IMR-90 (cell line): ENCODE measurements around the gene A1CF. TPM values are rescaled to one million over a fixed set of nuclear protein-coding genes. Genes with fewer than 3 reads are reported as not detected.

Experiments
- ATAC-seq: fragments of 200-7000 bp; cut with Tn5 transposase; 2 replicates; pipeline ENCODE4 v1.9.1; 2020; ENCODE audit warnings: low read depth, mild to moderate bottlenecking, moderate library complexity
- BruUV-seq: library from RNA; stranded (reverse); fragments of 400-500 nt; replicated peaks from 2 replicates; lab custom pipeline; 2021; lab: Mats Ljungman, UMichigan
- CTCF ChIA-PET: fragments of 300-600 bp; formaldehyde crosslinking; extraction: SDS; loops from one replicate; lab custom pipeline; 2021; ENCODE audit warnings: antibody characterized with exemption; lab: Yijun Ruan, JAX
- POLR2A ChIA-PET: fragments of 300-600 bp; sonication (Branson Sonifier 250); formaldehyde crosslinking; loops from one replicate; lab custom pipeline; 2022; ENCODE audit warnings: antibody characterized with exemption; ENCODE audit not compliant: unreplicated experiment; lab: Charles Lee
- DNase-seq: peaks from one replicate; pipeline ENCODE4 v3.0.0; 2013
- H2AFZ ChIP-seq: replicated peaks from 2 replicates; pipeline ENCODE3; 2013; ENCODE audit warnings: low read length, mild to moderate bottlenecking; ENCODE audit not compliant: poor library complexity
- H2AK5ac ChIP-seq: 2 replicates; pipeline ENCODE4 v1.6.1; 2013; ENCODE audit warnings: low read depth, low read length, inconsistent platforms
- H2AK9ac ChIP-seq: replicated peaks from 2 replicates; pipeline ENCODE3; 2013; ENCODE audit warnings: mild to moderate bottlenecking, low read depth, low read length, moderate library complexity; ENCODE audit not compliant: poor library complexity
- H2BK120ac ChIP-seq: 2 replicates; pipeline ENCODE4 v1.6.1; 2013; ENCODE audit warnings: low read depth, low read length, inconsistent platforms
- H2BK15ac ChIP-seq: 3 replicates; pipeline ENCODE4 v1.6.1; 2013; ENCODE audit warnings: low read depth, low read length, inconsistent platforms
- H2BK20ac ChIP-seq: 2 replicates; pipeline ENCODE4 v1.6.1; 2013; ENCODE audit warnings: low read depth, mild to moderate bottlenecking, inconsistent platforms, low read length, moderate library complexity
- H2BK5ac ChIP-seq: 2 replicates; pipeline ENCODE4 v1.6.1; 2013; ENCODE audit warnings: mild to moderate bottlenecking, low read depth, low read length, inconsistent platforms; ENCODE audit not compliant: poor library complexity, severe bottlenecking
- H3K14ac ChIP-seq: replicated peaks from 2 replicates; pipeline ENCODE4 v1.6.1; 2013; ENCODE audit warnings: low read depth, low read length, inconsistent platforms
- H3K18ac ChIP-seq: 2 replicates; pipeline ENCODE4 v1.6.1; 2013; ENCODE audit warnings: low read depth, low read length, control low read depth
- H3K23ac ChIP-seq: 2 replicates; pipeline ENCODE4 v1.6.1; 2013; ENCODE audit warnings: low read depth, low read length, inconsistent platforms
- H3K27ac ChIP-seq: 2 replicates; pipeline ENCODE4 v1.5.1; 2013; ENCODE audit warnings: mild to moderate bottlenecking, control low read depth, low read length; ENCODE audit not compliant: insufficient read depth
- H3K27me3 ChIP-seq: 2 replicates; pipeline ENCODE4 v1.6.1; 2013; ENCODE audit warnings: low read length; ENCODE audit not compliant: control insufficient read depth, insufficient read depth
- H3K36me3 ChIP-seq: 2 replicates; pipeline ENCODE4 v1.6.1; 2013; ENCODE audit warnings: low read length, mixed read lengths; ENCODE audit not compliant: control insufficient read depth, insufficient read depth
- H3K4ac ChIP-seq: 2 replicates; pipeline ENCODE4 v1.6.1; 2013; ENCODE audit warnings: low read depth, low read length, inconsistent platforms
- H3K4me1 ChIP-seq: 2 replicates; pipeline ENCODE4 v1.6.1; 2013; ENCODE audit warnings: low read length, mixed read lengths; ENCODE audit not compliant: control insufficient read depth, insufficient read depth
- H3K4me2 ChIP-seq: 2 replicates; pipeline ENCODE4 v1.6.1; 2013; ENCODE audit warnings: low read depth, mild to moderate bottlenecking, control low read depth, low read length, moderate library complexity
- H3K4me3 ChIP-seq: 2 replicates; pipeline ENCODE4 v1.5.1; 2013; ENCODE audit warnings: low read depth, mild to moderate bottlenecking, control low read depth, low read length, moderate library complexity; ENCODE audit not compliant: insufficient read depth
- H3K56ac ChIP-seq: 2 replicates; pipeline ENCODE4 v1.6.1; 2013; ENCODE audit warnings: low read length, inconsistent platforms; ENCODE audit not compliant: insufficient read depth; ENCODE audit errors: extremely low read depth
- H3K79me1 ChIP-seq, 2 experiments: 2 replicates each; pipeline ENCODE4 v1.6.1; 2013; ENCODE audit warnings: low read length in 2 of 2, inconsistent platforms in 1 of 2, low read depth in 1 of 2
- H3K9ac ChIP-seq: 2 replicates; pipeline ENCODE4 v1.6.1; 2013; ENCODE audit warnings: low read depth, low read length, control low read depth
- H3K9me1 ChIP-seq: 2 replicates; pipeline ENCODE4 v1.6.1; 2013; ENCODE audit warnings: low read length, inconsistent platforms; ENCODE audit not compliant: insufficient read depth
- H3K9me3 ChIP-seq: 2 replicates; pipeline ENCODE4 v1.6.1; 2013; ENCODE audit warnings: low read length; ENCODE audit not compliant: control insufficient read depth, insufficient read depth
- H4K20me1 ChIP-seq: 2 replicates; pipeline ENCODE4 v1.6.1; 2013; ENCODE audit warnings: low read length, inconsistent platforms; ENCODE audit not compliant: insufficient read depth
- H4K5ac ChIP-seq: 2 replicates; pipeline ENCODE4 v1.6.1; 2013; ENCODE audit warnings: mild to moderate bottlenecking, low read depth, low read length, control low read depth
- H4K8ac ChIP-seq, 2 experiments: 2 replicates each; pipeline ENCODE4 v1.6.1; 2013; ENCODE audit warnings: low read depth in 2 of 2, low read length in 2 of 2, control low read depth in 1 of 2, inconsistent platforms in 1 of 2
- H4K91ac ChIP-seq: 2 replicates; pipeline ENCODE4 v1.6.1; 2013; ENCODE audit warnings: low read depth, low read length, inconsistent platforms; ENCODE audit not compliant: insufficient read depth
- CEBPB ChIP-seq: IDR thresholded peaks from 2 replicates; pipeline ENCODE4 v1.6.1; 2012; ENCODE audit warnings: low read depth, low read length, improper control_type of control experiment
- MAFK ChIP-seq: IDR thresholded peaks from 2 replicates; pipeline ENCODE4 v1.6.1; 2012; ENCODE audit warnings: low read depth, low read length, improper control_type of control experiment
- WGBS, 2 experiments: methylation state at CpG; one replicate each; pipeline versions ENCODE4 v1.1.5 to v1.1.7; 2013; ENCODE audit warnings: missing lambda C conversion rate in 2 of 2; ENCODE audit not compliant: insufficient read length in 1 of 2; ENCODE audit errors: extremely low coverage in 2 of 2; 5-methylcytosine and 5-hydroxymethylcytosine counted together
- dilution Hi-C: fragments of 300-500 bp; cut with HindIII; formaldehyde crosslinking; loops from one replicate; pipeline ENCODE4 v1.14.3; 2018; ENCODE audit warnings: low sequenced_read_pairs; ENCODE audit not compliant: unreplicated experiment
- in situ Hi-C: fragments of 300-500 bp; cut with MboI; formaldehyde crosslinking; loops from 3 replicates; pipeline ENCODE4 v1.14.3; 2019; ENCODE audit warnings: low sequenced_read_pairs, inconsistent platforms, mixed read lengths
- intact Hi-C: fragments of 100-400 bp; cut with micrococcal nuclease; formaldehyde crosslinking; loops from 2 replicates; pipeline ENCODE4 v1.10.0; 2022
- polyA plus RNA-seq, 3 experiments: library from polyadenylated mRNA; depleted of rRNA; stranded (reverse); fragments of >200 nt; gene quantifications; 2 replicates each; pipeline ENCODE4 v1.2.3, GENCODE V29; 2012; ENCODE audit warnings: low replicate concordance in 1 of 3
- total RNA-seq: library from RNA; depleted of rRNA; stranded (reverse); fragments of >200 nt; gene quantifications from 2 replicates; pipeline ENCODE4 v1.2.3, GENCODE V29; 2012

A1CF gene
- total and polyA plus RNA-seq, 2 of the 4 experiments (the other 2 are of a cell fraction): not detected

DNA sequence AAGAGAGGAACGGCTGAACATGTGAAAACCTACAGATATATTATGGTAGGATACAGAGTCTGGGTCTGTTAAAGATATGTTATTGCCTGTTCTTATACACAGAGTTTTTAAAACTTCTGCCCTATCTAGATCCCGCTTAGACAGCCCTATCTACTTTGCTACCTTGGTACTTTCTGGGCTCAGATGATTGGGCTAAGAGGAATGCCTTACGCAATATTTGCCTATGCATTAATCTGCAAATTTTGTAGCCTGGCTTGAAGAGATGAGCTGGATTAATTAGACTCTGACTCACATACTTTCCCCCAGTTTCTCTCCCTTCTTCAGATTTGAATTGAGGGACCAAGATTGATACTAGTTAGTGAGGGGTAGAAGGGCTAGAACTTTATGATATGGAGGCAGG is 33.6 kb upstream of the A1CF start:
- Histone ChIP-seq H3K56ac (no peak overlapping the region), H2BK5ac (no peak overlapping the region), H3K4me3 (no peak overlapping the region), H3K36me3 (no peaks in the 10 kb centered on the region), H4K20me1 (no peaks in the 10 kb centered on the region), H4K8ac (no peak overlapping the region), H4K5ac (no peak overlapping the region), H3K4me1 (no peaks in the 10 kb centered on the region), H3K79me1 (no peaks in the 10 kb centered on the region), H3K18ac (no peak overlapping the region), H2AK9ac (no peak overlapping the region), H3K9me1 (no peaks in the 10 kb centered on the region), H3K27ac (no peak overlapping the region), H2BK120ac (no peak overlapping the region), H2AFZ (no peak overlapping the region), H2BK20ac (no peak overlapping the region), H3K4me2 (no peak overlapping the region), H3K14ac (no peak overlapping the region), H2BK15ac (no peak overlapping the region), H3K23ac (no peak overlapping the region), H2AK5ac (no peak overlapping the region), H3K9me3 (peaks cover 3% of the 10 kb centered on the region; the same call in 1 of the 2 replicates), H3K27me3 (peaks cover 2% of the 10 kb centered on the region; the same call in 1 of the 2 replicates), H4K91ac (no peak overlapping the region), H3K9ac (no peak overlapping the region), H3K4ac (no peak overlapping the region)
- ChIA-PET POLR2A (no interaction called here), CTCF (no interaction called here)
- TF ChIP-seq MAFK (no peak), CEBPB (peak; percentile 75)
- no peak for ATAC-seq
- no TSS peak for BruUV-seq
- in situ Hi-C loops: no loop called here
- WGBS, 2 experiments: no CpG with 5 or more reads among the region's 3 CpGs
- dilution Hi-C loops: no loop called here
- peak; percentile 0 for DNase-seq
- intact Hi-C loops: no loop called here
